NCI-H128 (cell line): Measurements from ENCODE around the gene VWDE.

Experiments used
- DNase-seq: peaks from one replicate; lab custom pipeline; 2025; ENCODE audit not compliant: unreplicated experiment; lab: John Stamatoyannopoulos, UW

VWDE gene

DNA sequence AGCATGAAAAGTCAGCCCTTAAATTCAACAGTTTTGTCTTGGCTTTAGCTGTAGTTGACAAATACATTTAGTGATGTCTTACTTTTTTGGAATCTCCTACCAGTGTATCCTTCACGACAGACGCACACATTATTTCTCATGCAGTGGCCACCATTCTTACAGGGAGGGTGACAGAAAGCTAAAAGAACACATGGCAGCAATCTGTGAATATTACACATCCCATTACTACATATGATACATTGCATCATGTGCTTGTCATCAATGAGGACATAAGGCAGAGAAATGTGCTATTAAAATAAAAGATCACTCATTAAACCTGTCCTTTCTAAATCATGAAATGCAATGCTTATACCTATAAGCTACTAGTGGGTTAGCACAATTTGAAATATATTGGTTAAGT lies 66.6 kb downstream of the VWDE start:
- DNase-seq, result no peak

- no peak for DNase-seq
Measured at GRCh38 chr7:12328888-12329770, 74.5 kb downstream of the VWDE start.

DNA sequence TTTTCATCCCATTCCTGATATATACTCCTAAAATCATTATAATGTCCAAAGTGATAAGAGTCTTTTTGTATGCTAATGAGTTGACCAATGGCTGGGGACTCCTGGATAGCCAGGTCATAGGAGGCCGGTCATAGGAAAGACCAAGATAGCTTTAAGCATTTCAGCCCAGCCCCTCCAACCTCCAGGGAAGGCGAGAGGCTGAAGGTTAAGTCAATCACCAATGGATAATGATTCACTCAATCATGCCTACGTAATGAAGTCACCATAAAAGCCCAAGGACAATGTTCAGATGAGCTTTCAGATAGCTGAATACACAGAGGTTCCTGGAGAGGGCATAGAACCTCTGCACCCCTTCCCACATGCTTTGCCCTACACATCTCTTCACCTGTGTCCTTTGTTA lies 75.7 kb downstream of the VWDE start:
- no peak for DNase-seq

- no peak for DNase-seq
Measured at GRCh38 chr7:12325646-12326045, 78.0 kb downstream of the VWDE start.

- no peak for DNase-seq
Measured at GRCh38 chr7:12323415-12323814, 80.2 kb downstream of the VWDE start.

GRCh38 chr7:12322903-12323300 lies 80.8 kb downstream of the VWDE start:
- no peak for DNase-seq

- no peak for DNase-seq
Measured at GRCh38 chr7:12322284-12322902, 81.3 kb downstream of the VWDE start.

DNA sequence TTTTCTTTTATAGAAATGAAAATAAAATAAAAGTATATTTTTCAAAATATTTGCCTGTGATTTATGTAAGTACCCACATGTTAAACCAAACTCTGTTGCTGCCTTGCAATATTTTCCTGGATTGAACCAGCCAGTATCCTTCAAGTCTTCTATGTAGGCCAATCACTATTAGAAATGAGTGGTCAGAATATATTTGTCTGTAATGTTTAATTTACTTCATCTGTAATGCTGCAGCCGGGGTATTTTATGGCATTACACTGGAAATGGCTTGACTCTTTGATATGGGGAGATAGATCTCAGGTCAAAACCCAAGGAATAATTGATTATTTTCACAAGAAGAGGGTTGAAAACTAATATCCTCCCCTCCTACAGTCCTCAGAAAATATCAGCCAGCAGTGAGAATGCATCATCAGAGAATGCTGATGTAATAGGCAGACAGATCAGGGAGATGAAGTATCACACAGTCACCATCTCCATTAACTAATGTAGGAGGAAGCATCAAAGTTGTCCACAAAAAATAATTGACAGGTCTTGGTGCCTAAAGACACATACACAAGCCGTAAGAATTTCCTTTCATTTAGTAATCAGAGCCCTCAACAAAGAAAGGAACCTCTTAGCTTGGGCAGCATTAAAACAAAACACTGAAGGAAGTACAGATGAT lies 82.5 kb downstream of the VWDE start:
- no peak for DNase-seq

GRCh38 chr7:12320241-12320986 lies 83.3 kb downstream of the VWDE start:
- DNase-seq, result no peak

- DNase-seq, result no peak
Measured at GRCh38 chr7:12317675-12318074, 86.0 kb downstream of the VWDE start.

DNA sequence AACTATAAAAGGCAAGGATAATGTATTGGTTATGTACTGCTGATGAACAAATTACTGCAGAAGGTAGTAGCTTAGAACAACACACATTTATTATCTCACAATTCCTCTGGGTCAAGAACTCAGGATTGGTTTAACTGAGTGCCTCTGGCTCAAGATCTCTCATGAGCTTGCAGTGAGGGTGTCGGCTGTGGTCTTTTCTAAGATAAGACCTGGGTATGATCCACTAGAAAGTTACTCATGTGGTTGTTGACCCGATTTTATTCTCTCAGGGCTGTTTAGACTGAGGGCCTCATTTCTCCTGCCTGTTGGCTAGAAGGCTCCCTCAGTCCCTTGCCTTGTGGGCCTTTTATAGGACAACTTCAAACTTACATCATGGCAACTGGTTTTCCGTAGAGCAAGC lies 86.7 kb downstream of the VWDE start:
- no peak for DNase-seq

GRCh38 chr7:12315049-12315448 lies 88.6 kb downstream of the VWDE start:
- peak; percentile 34 for DNase-seq

- no peak for DNase-seq
Measured at GRCh38 chr7:12314199-12314598, 89.5 kb downstream of the VWDE start.

DNA sequence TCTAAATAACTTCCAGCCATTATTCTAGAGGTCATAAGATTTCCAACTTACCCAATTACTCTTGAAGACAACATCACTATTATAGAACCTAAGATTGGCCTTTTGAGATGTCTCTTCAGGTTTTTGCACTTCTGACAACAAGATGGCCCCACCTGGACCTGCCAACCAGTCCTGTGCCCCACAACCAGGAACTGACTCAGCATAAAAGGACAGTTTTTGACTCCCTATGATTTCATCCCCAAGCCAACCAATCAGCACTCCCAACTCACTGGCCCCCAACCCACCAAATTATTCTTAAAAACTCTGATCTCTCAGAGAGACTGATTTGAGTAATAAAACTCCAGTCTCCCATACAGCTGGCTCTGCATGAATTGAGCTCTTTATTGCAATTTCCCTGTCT lies 98.2 kb downstream of the VWDE start:
- DNase-seq, result no peak

DNA sequence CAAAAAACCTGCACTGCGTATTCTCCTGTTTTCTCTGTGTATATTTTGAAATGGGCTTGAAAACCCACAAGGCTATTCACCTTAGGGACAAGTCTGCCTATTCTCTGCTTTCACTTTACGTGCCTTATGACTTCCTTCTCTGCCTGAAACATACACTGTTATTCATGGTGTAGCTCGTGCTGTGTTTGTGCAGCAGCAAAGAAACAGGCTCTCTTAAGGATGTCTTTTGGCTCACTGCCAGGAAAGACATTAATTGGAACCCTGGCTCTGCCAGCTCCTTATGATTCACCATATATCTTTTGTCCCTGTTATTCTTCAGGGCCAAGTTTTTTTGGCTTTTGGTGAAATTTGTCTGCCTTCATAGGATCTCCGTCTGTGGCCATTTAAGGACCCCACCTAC lies 100.2 kb downstream of the VWDE start:
- no peak for DNase-seq

GRCh38 chr7:12303062-12303461 lies 100.6 kb downstream of the VWDE start:
- DNase-seq, result no peak

DNA sequence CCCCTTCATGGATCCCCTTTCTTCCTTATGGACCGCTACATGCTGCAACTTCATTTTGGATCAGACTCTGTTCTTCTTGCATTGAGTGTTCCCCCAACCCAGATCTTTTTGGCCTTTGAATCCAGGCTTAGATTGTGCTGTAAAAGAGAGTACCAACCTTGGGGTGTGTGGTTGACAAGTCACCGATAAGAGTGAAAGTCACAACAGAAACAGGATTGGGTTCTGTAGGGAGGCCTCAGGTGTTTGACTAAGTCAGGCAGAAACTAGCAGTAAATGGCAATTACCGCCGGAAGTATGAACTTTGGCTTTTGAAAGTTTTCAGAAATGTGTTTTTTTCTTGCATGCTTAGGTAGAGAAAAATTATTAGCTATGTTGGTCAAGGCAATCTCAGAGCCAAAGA lies 103.2 kb downstream of the VWDE start:
- no peak for DNase-seq

- no peak for DNase-seq
Measured at GRCh38 chr7:12299367-12299766, 104.3 kb downstream of the VWDE start.

- DNase-seq, result no peak
Measured at GRCh38 chr7:12297283-12298108, 106.2 kb downstream of the VWDE start.

- DNase-seq, result no peak
Measured at GRCh38 chr7:12296051-12296570, 107.6 kb downstream of the VWDE start.
